Tibial nerve (tissue), 4 donors: ENCODE measurements around the gene TTBK2. TPM values are rescaled to one million over a fixed set of nuclear protein-coding genes. Genes with fewer than 3 reads are reported as not detected.

Source experiments
- DNase-seq, 2 donors: peaks; one replicate each; pipeline ENCODE4 v3.0.0-alpha.2; 2019; ENCODE audit warnings: low spot score in 2 of 2
- H3K27ac ChIP-seq, 4 donors: fragments of 200-600 bp; sonication (generic) in 3 of 4; one replicate each; pipeline ENCODE4 v1.5.1; 2017 to 2019; ENCODE audit warnings: mild to moderate bottlenecking in 1 of 4
- H3K27me3 ChIP-seq, 2 donors: fragments of 200-600 bp; sonication (generic) in 1 of 2; one replicate each; pipeline versions ENCODE4 v1.5.1 to v1.6.0; 2017 to 2019
- H3K36me3 ChIP-seq, 3 donors: fragments of 200-600 bp; sonication (generic); one replicate each; pipeline ENCODE4 v1.5.1; 2018 to 2019
- H3K4me1 ChIP-seq, 4 donors: fragments of 200-600 bp; sonication (generic) in 3 of 4; one replicate each; pipeline ENCODE4 v1.5.1; 2017 to 2019
- H3K4me3 ChIP-seq, 4 donors: fragments of 200-600 bp; sonication (generic) in 3 of 4; one replicate each; pipeline ENCODE4 v1.5.1; 2017 to 2019; ENCODE audit warnings: mild to moderate bottlenecking in 1 of 4, moderate library complexity in 1 of 4
- H3K9me3 ChIP-seq, 4 donors: fragments of 200-600 bp; sonication (generic) in 3 of 4; one replicate each; pipeline ENCODE4 v1.5.1; 2017 to 2019
- EP300 ChIP-seq, 2 donors: sonication (generic); formaldehyde crosslinking; IDR thresholded peaks; one replicate each; pipeline ENCODE4 v1.6.1; 2017; ENCODE audit warnings: antibody characterized with exemption in 2 of 2, mild to moderate bottlenecking in 1 of 2
- POLR2A ChIP-seq, 2 donors: fragments of 450-650 bp; IDR thresholded peaks; one replicate each; pipeline ENCODE4 v1.6.1; 2017; ENCODE audit warnings: antibody characterized with exemption in 2 of 2, mild to moderate bottlenecking in 2 of 2, moderate library complexity in 2 of 2
- WGBS, 2 donors: methylation state at CpG; one replicate each; pipeline ENCODE4 v1.1.5; 2018; 5-methylcytosine and 5-hydroxymethylcytosine counted together
- total RNA-seq, 4 donors: library from RNA; depleted of rRNA; stranded (reverse); fragments of >200 nt; gene quantifications; one replicate each; pipeline ENCODE4 v1.1.0, GENCODE V29; 2016
- TF ChIP-seq, protein P1 (sequence below), 5 experiments: fragments of 200-600 bp in 3 of 5; fragments of 450-650 bp in 2 of 5; sonication (generic) in 3 of 5; IDR thresholded peaks; one replicate each; pipeline ENCODE4 v1.5.1; 2016 to 2019; ENCODE audit warnings: antibody characterized with exemption in 5 of 5, mild to moderate bottlenecking in 3 of 5, moderate library complexity in 2 of 5

Gene TTBK2
- total RNA-seq, 4 donors from 2014 or later, result 20.2 to 31.2 (median 23.4) TPM

DNA sequence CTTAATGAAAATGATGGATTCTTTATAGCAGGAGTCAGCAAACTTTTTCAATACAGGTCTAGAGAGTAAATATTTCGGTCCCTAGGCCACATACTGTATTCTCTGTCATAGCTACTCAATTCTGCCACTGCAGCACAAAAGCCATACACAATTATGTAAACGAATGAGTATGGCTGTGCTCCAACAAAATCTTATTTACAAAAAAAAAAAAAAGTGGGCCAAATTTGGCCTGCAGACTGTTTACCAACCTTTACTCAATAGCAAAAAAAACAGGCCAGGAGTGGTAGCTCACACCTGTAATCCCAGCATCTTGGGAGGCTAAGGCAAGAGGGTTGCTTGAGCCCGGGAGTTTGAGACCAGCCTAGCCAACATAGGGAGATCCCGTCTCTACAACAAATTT is 41.1 kb downstream of the TTBK2 start:
- 71% methylated on average over 4 of the region's 4 CpGs for WGBS, 2 donors
- H3K4me3 ChIP-seq, result no peak overlapping the region
- TF ChIP-seq POLR2A (IDR thresholded peaks at IDR 0.05), result no peak
- H3K9me3 ChIP-seq, result no peaks in the 10 kb centered on the region
- H3K27me3 ChIP-seq, result no peaks in the 10 kb centered on the region
- H3K4me1 ChIP-seq, result peaks cover 0 to 5% (median 0%) of the 10 kb centered on the region in 4 donors
- H3K27ac ChIP-seq, result no peak overlapping the region
- H3K36me3 ChIP-seq, result no peaks in the 10 kb centered on the region
- no peak for DNase-seq

GRCh38 chr15:42876224-42876623 is 44.4 kb downstream of the TTBK2 start:
- H3K9me3 ChIP-seq, result no peaks in the 10 kb centered on the region
- H3K36me3 ChIP-seq, result no peaks in the 10 kb centered on the region
- TF ChIP-seq POLR2A (IDR thresholded peaks at IDR 0.05), result no peak
- no peaks in the 10 kb centered on the region for H3K27me3 ChIP-seq
- no peak overlapping the region for H3K27ac ChIP-seq
- no peak overlapping the region for H3K4me3 ChIP-seq
- DNase-seq, result no peak
- peaks cover 0 to 14% (median 0%) of the 10 kb centered on the region in 4 donors for H3K4me1 ChIP-seq

DNA sequence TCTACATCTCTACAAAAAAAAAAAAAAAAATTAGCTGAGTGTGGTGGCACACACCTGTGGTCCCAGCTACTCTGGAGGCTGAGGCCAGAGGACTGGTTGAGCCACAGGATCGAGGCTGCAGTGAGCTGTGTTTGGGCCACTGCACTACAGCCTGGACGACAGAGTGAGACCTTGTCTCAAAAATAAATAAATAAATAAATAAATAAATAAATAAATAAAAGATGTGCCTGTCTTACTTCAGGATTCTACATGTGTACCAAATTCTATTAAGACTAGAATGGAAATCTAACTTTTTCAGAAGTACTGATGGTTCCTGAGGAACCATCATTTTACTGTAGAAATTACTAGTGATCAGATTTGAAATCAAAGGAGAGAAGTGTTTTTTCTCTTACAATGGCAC is 51.9 kb downstream of the TTBK2 start:
- 94 to 96% methylated on average over 2 of the region's 2 CpGs for whole genome bisulfite sequencing, 2 donors
- no peak overlapping the region for H3K4me3 ChIP-seq
- no peak for DNase-seq
- TF ChIP-seq POLR2A (IDR thresholded peaks at IDR 0.05), result no peak
- TF ChIP-seq EP300 (IDR thresholded peaks at IDR 0.05), result no peak
- TF ChIP-seq, protein P1, sequence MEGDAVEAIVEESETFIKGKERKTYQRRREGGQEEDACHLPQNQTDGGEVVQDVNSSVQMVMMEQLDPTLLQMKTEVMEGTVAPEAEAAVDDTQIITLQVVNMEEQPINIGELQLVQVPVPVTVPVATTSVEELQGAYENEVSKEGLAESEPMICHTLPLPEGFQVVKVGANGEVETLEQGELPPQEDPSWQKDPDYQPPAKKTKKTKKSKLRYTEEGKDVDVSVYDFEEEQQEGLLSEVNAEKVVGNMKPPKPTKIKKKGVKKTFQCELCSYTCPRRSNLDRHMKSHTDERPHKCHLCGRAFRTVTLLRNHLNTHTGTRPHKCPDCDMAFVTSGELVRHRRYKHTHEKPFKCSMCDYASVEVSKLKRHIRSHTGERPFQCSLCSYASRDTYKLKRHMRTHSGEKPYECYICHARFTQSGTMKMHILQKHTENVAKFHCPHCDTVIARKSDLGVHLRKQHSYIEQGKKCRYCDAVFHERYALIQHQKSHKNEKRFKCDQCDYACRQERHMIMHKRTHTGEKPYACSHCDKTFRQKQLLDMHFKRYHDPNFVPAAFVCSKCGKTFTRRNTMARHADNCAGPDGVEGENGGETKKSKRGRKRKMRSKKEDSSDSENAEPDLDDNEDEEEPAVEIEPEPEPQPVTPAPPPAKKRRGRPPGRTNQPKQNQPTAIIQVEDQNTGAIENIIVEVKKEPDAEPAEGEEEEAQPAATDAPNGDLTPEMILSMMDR (IDR thresholded peaks at IDR 0.05), result no peak
- H3K27me3 ChIP-seq, result no peaks in the 10 kb centered on the region
- peaks cover 0 to 37% (median 0%) of the 10 kb centered on the region in 3 donors for H3K36me3 ChIP-seq
- peaks cover 0 to 9% (median 0%) of the 10 kb centered on the region in 4 donors for H3K4me1 ChIP-seq
- no peaks in the 10 kb centered on the region for H3K9me3 ChIP-seq
- H3K27ac ChIP-seq, result no peak overlapping the region

DNA sequence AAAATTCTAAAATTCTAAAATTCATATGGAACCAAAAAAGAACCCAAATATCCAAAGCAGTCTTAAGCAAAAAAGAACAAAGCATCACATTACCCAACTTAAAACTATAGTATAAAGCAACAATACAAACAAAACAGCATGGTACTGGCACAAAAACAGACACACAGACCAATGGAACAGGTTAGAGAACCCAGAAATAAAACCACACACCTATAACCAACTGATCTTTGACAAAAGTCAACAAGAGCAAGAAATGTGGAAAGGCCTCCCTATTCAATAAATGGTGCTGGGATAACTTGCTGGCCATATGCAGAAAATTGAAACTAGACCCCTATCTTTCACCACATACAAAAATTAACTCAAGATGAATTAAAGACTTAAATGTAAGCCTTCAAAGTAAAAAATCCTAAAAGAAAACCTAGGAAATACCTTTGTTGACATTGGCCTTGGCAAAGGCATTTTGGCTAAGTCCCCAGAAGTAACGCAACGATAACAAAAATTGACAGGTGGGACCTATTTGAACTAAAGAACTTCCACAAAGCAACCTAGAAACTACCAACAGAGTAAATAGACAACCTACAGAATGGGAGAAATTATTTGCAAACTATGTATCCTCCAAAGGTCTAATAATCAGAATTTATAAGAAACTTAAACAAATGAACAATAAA is 56.9 kb downstream of the TTBK2 start:
- no peak overlapping the region for H3K4me3 ChIP-seq

GRCh38 chr15:42858999-42859789 is 61.4 kb downstream of the TTBK2 start:
- H3K27ac ChIP-seq, result no peak overlapping the region
- 95 to 100% methylated on average over 2 of the region's 2 CpGs for WGBS, 2 donors
- TF ChIP-seq EP300 (IDR thresholded peaks at IDR 0.05) (no peak), POLR2A (IDR thresholded peaks at IDR 0.05) (no peak)
- TF ChIP-seq, protein P1 (IDR thresholded peaks at IDR 0.05), result no peak

More for the DNA sequence above, 56.9 kb downstream of the TTBK2 start:
- no peaks in the 10 kb centered on the region for H3K27me3 ChIP-seq
- 69 to 78% methylated on average over 2 of the region's 2 CpGs for WGBS, 2 donors
- TF ChIP-seq EP300 (IDR thresholded peaks at IDR 0.05) (no peak), POLR2A (IDR thresholded peaks at IDR 0.05) (no peak)
- TF ChIP-seq, protein P1 (IDR thresholded peaks at IDR 0.05), result no peak
- H3K9me3 ChIP-seq, result no peaks in the 10 kb centered on the region
- peaks cover 0 to 34% (median 0%) of the 10 kb centered on the region in 3 donors for H3K36me3 ChIP-seq
- DNase-seq, result no peak
- no peak overlapping the region for H3K27ac ChIP-seq
- H3K4me1 ChIP-seq, result no peaks in the 10 kb centered on the region

GRCh38 chr15:42858540-42858939 is 62.0 kb downstream of the TTBK2 start:
- WGBS, 2 donors, result 83 to 84% methylated on average over 2 of the region's 2 CpGs
- TF ChIP-seq POLR2A (IDR thresholded peaks at IDR 0.05), result no peak
- TF ChIP-seq, protein P1 (IDR thresholded peaks at IDR 0.05), result no peak
- no peak for TF ChIP-seq EP300 (IDR thresholded peaks at IDR 0.05)
- Histone ChIP-seq H3K27ac (no peak overlapping the region), H3K4me1 (no peaks in the 10 kb centered on the region), H3K36me3 (peaks cover 0 to 34% (median 0%) of the 10 kb centered on the region in 3 donors), H3K9me3 (peaks cover 0 to 4% (median 0%) of the 10 kb centered on the region in 4 donors), H3K4me3 (no peak overlapping the region), H3K27me3 (no peaks in the 10 kb centered on the region)
- no peak for DNase-seq

More at GRCh38 chr15:42858999-42859789, 61.4 kb downstream of the TTBK2 start:
- Histone ChIP-seq H3K4me3 (no peak overlapping the region), H3K36me3 (peaks cover 0 to 27% (median 0%) of the 10 kb centered on the region in 3 donors), H3K27me3 (no peaks in the 10 kb centered on the region), H3K4me1 (no peaks in the 10 kb centered on the region), H3K9me3 (peaks cover 0 to 4% (median 0%) of the 10 kb centered on the region in 4 donors)
- no peak for DNase-seq
